HepG2 (cell line): Measurements from ENCODE around the gene CTSA. TPM values are rescaled to one million over a fixed set of nuclear protein-coding genes. Genes with fewer than 3 reads are reported as not detected.

Experiments
- ADNP ChIP-seq: sonication (generic); formaldehyde crosslinking; IDR thresholded peaks from 2 replicates; pipeline ENCODE4 v1.4.0; 2020; ENCODE audit warnings: missing genetic modification reagents
- ATRX ChIP-seq: sonication (generic); formaldehyde crosslinking; IDR thresholded peaks from 2 replicates; pipeline ENCODE4 v1.4.0; 2020; ENCODE audit warnings: missing genetic modification reagents, borderline replicate concordance
- ELF3 ChIP-seq: IDR thresholded peaks from 2 replicates; pipeline ENCODE4 v1.6.1; 2016; ENCODE audit warnings: missing genetic modification reagents, missing compliant biosample characterization
- ELF4 ChIP-seq: sonication (generic); formaldehyde crosslinking; IDR thresholded peaks from 2 replicates; pipeline ENCODE4 v1.5.0; 2020; ENCODE audit warnings: missing genetic modification reagents, mild to moderate bottlenecking, moderate library complexity, borderline replicate concordance
- FOXA1 ChIP-seq, 2 experiments: fragments of 450-650 bp in 1 of 2; sonication (generic) in 1 of 2; formaldehyde crosslinking in 1 of 2; IDR thresholded peaks; 2 replicates each; pipeline versions ENCODE4 v1.4.0 to v1.6.1; 2016 to 2020; ENCODE audit warnings: missing genetic modification reagents in 1 of 2
- ISX ChIP-seq: sonication (generic); formaldehyde crosslinking; conservative IDR thresholded peaks from 2 replicates; pipeline ENCODE4 v1.5.0; 2020; ENCODE audit warnings: missing genetic modification reagents
- PITX1 ChIP-seq: sonication (generic); formaldehyde crosslinking; IDR thresholded peaks from 2 replicates; pipeline ENCODE4 v1.5.1; 2020; ENCODE audit warnings: mild to moderate bottlenecking, missing genetic modification reagents
- RFX1 ChIP-seq: fragments of 450-650 bp; IDR thresholded peaks from 2 replicates; pipeline ENCODE4 v1.6.1; 2017
- STAT5B ChIP-seq: sonication (generic); formaldehyde crosslinking; IDR thresholded peaks from 2 replicates; pipeline ENCODE4 v1.4.0; 2020; ENCODE audit warnings: missing genetic modification reagents
- ZNF280B ChIP-seq: sonication (generic); formaldehyde crosslinking; IDR thresholded peaks from 2 replicates; pipeline ENCODE4 v1.5.0; 2020; ENCODE audit warnings: missing genetic modification reagents, mild to moderate bottlenecking, borderline replicate concordance
- ZNF326 ChIP-seq: sonication (generic); formaldehyde crosslinking; IDR thresholded peaks from 2 replicates; pipeline ENCODE4 v1.4.0; 2020; ENCODE audit warnings: missing genetic modification reagents, borderline replicate concordance
- ZNF430 ChIP-seq: sonication (generic); formaldehyde crosslinking; IDR thresholded peaks from 2 replicates; pipeline ENCODE4 v1.9.0; 2021; ENCODE audit warnings: mild to moderate bottlenecking, missing genetic modification reagents
- ZNF563 ChIP-seq: sonication (generic); formaldehyde crosslinking; IDR thresholded peaks from 2 replicates; pipeline ENCODE4 v1.8.0; 2022; ENCODE audit warnings: mild to moderate bottlenecking, moderate library complexity, missing genetic modification reagents
- ZNF574 ChIP-seq: sonication (generic); formaldehyde crosslinking; IDR thresholded peaks from 2 replicates; pipeline ENCODE4 v1.4.0; 2020; ENCODE audit warnings: missing genetic modification reagents
- polyA plus RNA-seq, 8 experiments: library from polyadenylated mRNA; depleted of rRNA in 3 of 8; stranded (reverse) in 7 of 8; unstranded in 1 of 8; fragments of >200 nt; fragmentation: Illumina TruSeq in 4 of 8; extraction: Trizol in 4 of 8; gene quantifications; 2 replicates each; pipeline versions ENCODE4 v1.2.1 to v1.2.3, GENCODE V29; 2011 to 2016; ENCODE audit warnings: low read depth in 4 of 8, missing spikeins in 1 of 8, mixed read lengths in 1 of 8; ENCODE audit not compliant: insufficient read depth in 1 of 8
- total RNA-seq, 5 experiments: library from RNA; depleted of rRNA; stranded (reverse); fragments of >200 nt; fragmentation: Illumina TruSeq; extraction: Trizol; gene quantifications; 2 replicates each; pipeline ENCODE4 v1.2.3, GENCODE V29; 2016; ENCODE audit warnings: low read depth in 1 of 5
- TF ChIP-seq, protein P1 (sequence below): sonication (generic); formaldehyde crosslinking; IDR thresholded peaks from 2 replicates; pipeline ENCODE4 v1.9.0; 2022; ENCODE audit warnings: missing genetic modification reagents, mild to moderate bottlenecking, borderline replicate concordance
- TF ChIP-seq, protein P2 (sequence below): sonication (generic); formaldehyde crosslinking; IDR thresholded peaks from 2 replicates; pipeline ENCODE4 v1.5.0; 2020; ENCODE audit warnings: missing genetic modification reagents

Gene CTSA
- total and polyA plus RNA-seq, 2 of the 13 experiments (the other 11 are each of a cell fraction or from before 2014, with no cell fraction given): 202 to 231 TPM

GRCh38 chr20:45927071-45927878 lies 36.1 kb downstream of the CTSA start (continued):
- TF ChIP-seq, protein P1, sequence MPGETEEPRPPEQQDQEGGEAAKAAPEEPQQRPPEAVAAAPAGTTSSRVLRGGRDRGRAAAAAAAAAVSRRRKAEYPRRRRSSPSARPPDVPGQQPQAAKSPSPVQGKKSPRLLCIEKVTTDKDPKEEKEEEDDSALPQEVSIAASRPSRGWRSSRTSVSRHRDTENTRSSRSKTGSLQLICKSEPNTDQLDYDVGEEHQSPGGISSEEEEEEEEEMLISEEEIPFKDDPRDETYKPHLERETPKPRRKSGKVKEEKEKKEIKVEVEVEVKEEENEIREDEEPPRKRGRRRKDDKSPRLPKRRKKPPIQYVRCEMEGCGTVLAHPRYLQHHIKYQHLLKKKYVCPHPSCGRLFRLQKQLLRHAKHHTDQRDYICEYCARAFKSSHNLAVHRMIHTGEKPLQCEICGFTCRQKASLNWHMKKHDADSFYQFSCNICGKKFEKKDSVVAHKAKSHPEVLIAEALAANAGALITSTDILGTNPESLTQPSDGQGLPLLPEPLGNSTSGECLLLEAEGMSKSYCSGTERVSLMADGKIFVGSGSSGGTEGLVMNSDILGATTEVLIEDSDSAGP: peak; percentile 70
- peak; percentile 95 for TF ChIP-seq ADNP
- TF ChIP-seq STAT5B (CRISPR knock-in tag): 0 out of 2 replicates have a peak, but pooled peaks have one; percentile 24
- no peak for TF ChIP-seq ATRX (CRISPR knock-in tag)
- TF ChIP-seq ISX (CRISPR knock-in tag): no peak
- TF ChIP-seq ELF4 (CRISPR knock-in tag): peak; percentile 82; the same call in 1 of the 2 replicates
- peak; percentile 84; the same call in 1 of the 2 replicates for TF ChIP-seq ZNF563
- TF ChIP-seq, protein P2, sequence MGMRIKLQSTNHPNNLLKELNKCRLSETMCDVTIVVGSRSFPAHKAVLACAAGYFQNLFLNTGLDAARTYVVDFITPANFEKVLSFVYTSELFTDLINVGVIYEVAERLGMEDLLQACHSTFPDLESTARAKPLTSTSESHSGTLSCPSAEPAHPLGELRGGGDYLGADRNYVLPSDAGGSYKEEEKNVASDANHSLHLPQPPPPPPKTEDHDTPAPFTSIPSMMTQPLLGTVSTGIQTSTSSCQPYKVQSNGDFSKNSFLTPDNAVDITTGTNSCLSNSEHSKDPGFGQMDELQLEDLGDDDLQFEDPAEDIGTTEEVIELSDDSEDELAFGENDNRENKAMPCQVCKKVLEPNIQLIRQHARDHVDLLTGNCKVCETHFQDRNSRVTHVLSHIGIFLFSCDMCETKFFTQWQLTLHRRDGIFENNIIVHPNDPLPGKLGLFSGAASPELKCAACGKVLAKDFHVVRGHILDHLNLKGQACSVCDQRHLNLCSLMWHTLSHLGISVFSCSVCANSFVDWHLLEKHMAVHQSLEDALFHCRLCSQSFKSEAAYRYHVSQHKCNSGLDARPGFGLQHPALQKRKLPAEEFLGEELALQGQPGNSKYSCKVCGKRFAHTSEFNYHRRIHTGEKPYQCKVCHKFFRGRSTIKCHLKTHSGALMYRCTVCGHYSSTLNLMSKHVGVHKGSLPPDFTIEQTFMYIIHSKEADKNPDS: peak; percentile 97; the same call in 1 of the 2 replicates
- TF ChIP-seq ZNF574 (CRISPR knock-in tag): peak; percentile 77
- peak; percentile 78 for TF ChIP-seq ZNF280B (CRISPR knock-in tag)
- TF ChIP-seq ZNF326: no peak
- TF ChIP-seq ZNF430 (CRISPR knock-in tag): no peak; the same call in 1 of the 2 replicates
- peak; percentile 84 for TF ChIP-seq ELF3 (CRISPR knock-in tag)
- 0 out of 2 replicates have a peak, but pooled peaks have one; percentile 31 for TF ChIP-seq FOXA1 (IDR thresholded peaks at IDR 0.05)
- TF ChIP-seq FOXA1 (CRISPR knock-in tag; IDR thresholded peaks at IDR 0.05): peak; percentile 83
- no peak for TF ChIP-seq RFX1
- TF ChIP-seq PITX1 (CRISPR knock-in tag): peak; percentile 96
